HG03432 (cell line): ENCODE data around the gene GALNS.
"Not testable (repeated sequence)": the region's sequence is repeated elsewhere in the genome, so short reads cannot be mapped to it uniquely, and the experiment has no call there.

Source experiments
- ATAC-seq: cut with Tn5 transposase; IDR thresholded peaks from one replicate; pipeline ENCODE4 v1.9.1; 2021; ENCODE audit warnings: mild to moderate bottlenecking, moderate library complexity; ENCODE audit not compliant: unreplicated experiment

Gene GALNS

GRCh38 chr16:88807142-88807625, 49.6 kb downstream of the GALNS start:
- no peak for ATAC-seq

- ATAC-seq, result no peak
These were observed 50.1 kb downstream of the GALNS start for GRCh38 chr16:88806491-88807111.

- ATAC-seq, result no peak
These were observed 50.8 kb downstream of the GALNS start for GRCh38 chr16:88805887-88806393.

- no peak for ATAC-seq
These were observed 51.4 kb downstream of the GALNS start for GRCh38 chr16:88805340-88805715.

GRCh38 chr16:88804552-88805339, 52.0 kb downstream of the GALNS start:
- ATAC-seq, result no peak

DNA sequence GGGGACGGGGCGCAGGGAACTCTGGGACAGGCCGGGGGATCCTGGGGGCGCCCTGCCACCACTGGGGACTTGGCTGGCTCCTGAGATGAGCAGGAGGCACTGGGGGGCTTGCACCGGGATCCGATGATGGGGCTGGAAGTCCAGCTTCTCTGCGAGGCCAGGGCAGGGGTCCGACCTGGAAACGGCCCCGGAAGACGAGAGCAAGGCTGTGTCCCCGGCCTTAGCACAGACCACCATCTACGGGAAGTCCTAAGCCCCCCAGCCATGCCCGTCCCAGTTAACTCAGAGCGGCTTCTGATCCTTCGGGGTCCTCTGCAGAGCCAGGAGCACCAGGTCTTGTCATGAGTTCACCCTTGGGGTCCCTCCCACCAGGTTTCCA, 52.6 kb downstream of the GALNS start:
- no peak for ATAC-seq

DNA sequence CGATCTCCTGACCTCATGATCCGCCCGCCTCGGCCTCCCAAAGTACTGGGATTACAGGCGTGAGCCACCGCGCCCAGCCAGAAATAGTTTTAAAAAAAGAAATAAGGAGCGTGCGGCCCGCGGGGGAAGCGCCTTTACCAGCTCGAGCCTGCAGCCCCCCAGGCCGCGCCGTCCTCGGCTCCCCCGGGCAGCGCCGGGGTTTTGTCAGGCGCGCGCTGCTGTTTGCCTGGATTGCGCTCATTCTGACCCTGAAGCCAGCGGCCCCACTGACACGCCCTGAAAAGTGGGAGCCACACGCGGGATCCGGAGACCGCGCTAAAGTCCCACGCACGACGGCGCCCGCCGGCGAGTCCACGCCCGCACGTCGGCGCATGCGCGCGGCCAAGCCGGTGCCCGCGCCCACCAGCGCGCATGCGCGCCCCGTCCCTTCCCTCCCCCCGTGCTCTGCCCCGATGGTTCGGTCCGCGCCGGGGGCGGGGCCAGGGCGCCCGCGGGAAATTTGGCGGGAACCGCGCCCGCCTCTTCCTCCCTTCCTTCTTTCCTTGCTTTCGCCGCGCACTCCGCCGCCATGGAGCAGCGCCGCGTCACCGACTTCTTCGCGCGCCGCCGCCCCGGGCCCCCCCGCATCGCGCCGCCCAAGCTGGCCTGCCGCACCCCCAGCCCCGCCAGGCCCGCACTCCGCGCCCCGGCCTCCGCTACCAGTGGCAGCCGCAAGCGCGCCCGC, 53.3 kb downstream of the GALNS start, which contains the start of gene CDT1:
Gene CDT1 (plus strand): TSS at position 526 of the 724 bp plus-strand sequence. CDS start 43 bp downstream, at position 569.
- ATAC-seq, result peak; percentile 56

GRCh38 chr16:88800277-88800592, 56.5 kb downstream of the GALNS start:
- ATAC-seq, result no peak

GRCh38 chr16:88799569-88800276, 57.0 kb downstream of the GALNS start:
- ATAC-seq, result no peak

- no peak for ATAC-seq
These were observed 57.8 kb downstream of the GALNS start for GRCh38 chr16:88798772-88799455.

- ATAC-seq, result no peak
These were observed 58.7 kb downstream of the GALNS start for GRCh38 chr16:88798073-88798472.

DNA sequence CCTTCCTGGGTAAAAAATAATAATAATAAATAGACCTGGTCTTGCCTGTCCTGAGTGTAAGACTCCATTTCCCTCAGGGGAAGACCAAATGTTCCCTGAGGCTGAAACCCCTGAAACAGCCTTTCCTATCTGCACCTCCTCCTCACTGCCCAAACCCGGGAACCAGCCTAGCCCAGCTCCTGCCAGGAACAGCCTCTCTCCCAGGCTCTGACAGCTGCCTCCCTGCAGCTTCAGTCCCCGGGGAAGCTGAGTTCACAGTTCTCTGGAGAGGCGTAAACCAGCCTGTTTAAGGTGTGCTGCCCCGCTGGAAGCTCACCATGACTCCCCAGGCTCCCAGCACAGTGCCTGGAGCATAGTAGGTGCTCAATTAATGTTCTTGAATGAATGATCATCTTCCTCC, 60.5 kb downstream of the GALNS start:
- no peak for ATAC-seq

DNA sequence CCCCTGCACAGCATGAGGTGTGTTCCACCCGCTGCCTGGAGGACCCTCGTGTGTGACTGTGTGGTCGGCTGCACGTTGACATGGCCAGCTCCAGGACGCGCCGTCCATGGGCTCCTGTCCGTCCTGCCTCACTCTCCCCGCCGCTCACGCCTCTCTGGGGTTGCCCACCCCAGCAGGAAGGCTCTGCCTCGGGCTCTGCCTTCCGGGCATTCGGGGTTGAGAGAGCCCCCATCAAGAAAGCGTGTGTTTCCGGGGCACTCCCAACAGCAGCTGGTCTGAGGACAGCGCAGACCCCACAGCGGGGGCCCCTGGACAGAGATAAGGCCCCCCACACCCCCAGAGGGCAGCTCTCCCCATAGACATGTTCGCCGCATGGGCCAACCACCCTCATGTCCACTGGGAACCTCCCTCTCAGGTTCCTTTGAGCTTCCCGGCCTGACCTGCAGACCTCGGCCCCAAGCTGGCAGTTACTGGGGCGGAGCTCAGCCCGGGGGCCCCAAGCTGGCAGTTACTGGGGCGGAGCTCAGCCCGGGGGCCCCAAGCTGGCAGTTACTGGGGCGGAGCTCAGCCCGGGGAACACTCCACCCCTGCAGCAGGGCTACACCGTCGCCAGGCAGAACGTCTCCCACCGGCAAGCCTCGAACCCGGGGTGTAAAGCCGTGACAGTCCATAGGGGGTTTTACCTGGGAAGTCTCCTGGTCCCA, 63.3 kb downstream of the GALNS start:
- no peak for ATAC-seq

- ATAC-seq, result no peak
These were observed 64.0 kb downstream of the GALNS start for GRCh38 chr16:88792668-88793250.

- no peak for ATAC-seq
These were observed 64.6 kb downstream of the GALNS start for GRCh38 chr16:88792078-88792550.

GRCh38 chr16:88790312-88791211, 66.2 kb downstream of the GALNS start:
- no peak for ATAC-seq

GRCh38 chr16:88789594-88789993, 67.2 kb downstream of the GALNS start:
- ATAC-seq, result no peak

DNA sequence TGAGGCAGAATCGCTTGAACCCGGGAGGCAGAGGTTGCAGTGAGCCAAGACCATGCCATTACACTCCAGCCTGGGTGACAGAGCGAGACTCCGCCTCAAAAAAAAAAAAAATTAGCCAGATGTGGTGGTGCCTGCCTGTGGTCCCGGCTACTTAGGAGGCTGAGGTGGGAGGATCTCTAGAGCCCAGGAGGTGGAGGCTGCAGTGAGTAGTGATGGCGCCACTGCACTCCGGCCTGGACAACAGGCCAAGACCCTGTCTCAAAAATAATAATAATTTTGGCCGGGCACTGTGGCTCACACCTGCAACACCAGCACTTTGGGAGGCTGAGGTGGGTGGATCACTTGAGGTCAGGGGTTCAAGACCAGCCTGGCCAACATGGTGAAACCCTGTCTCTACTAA, 68.0 kb downstream of the GALNS start:
- ATAC-seq, result not testable (repeated sequence)
